Epidermal melanocyte (primary cell): ENCODE results near the gene FAR2.
"Not testable (repeated sequence)": the region's sequence is repeated elsewhere in the genome, so short reads cannot be mapped to it uniquely, and the experiment has no call there.

ENCODE experiments used
- DNase-seq: peaks from one replicate; pipeline ENCODE4 v3.0.0; 2011; ENCODE audit warnings: low spot score; ENCODE audit not compliant: insufficient read length

FAR2 gene

GRCh38 chr12:29152981-29153630, 4.0 kb downstream of the FAR2 start:
- DNase-seq = no peak

DNA sequence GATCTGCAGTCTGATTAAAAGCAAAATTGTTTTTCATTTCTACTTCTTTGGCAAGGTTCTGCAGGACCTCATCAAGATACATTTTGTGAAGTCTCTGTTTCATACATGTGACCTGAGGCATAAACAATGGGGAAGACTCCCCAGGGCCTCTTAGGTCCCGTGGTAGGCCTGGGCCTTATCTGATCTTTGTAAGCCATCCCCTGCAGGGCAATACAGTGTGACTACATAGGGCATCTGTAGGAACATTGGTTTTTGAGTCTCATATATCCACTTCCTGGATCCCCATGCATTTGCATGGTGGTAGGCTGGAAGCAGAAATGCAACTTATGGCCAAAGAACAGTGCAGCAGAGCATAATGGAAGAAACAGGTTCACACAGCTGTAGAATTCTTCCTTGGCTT, 6.0 kb downstream of the FAR2 start:
- no peak for DNase-seq

- DNase-seq = no peak
These were observed 8.4 kb downstream of the FAR2 start for GRCh38 chr12:29157486-29157946.

DNA sequence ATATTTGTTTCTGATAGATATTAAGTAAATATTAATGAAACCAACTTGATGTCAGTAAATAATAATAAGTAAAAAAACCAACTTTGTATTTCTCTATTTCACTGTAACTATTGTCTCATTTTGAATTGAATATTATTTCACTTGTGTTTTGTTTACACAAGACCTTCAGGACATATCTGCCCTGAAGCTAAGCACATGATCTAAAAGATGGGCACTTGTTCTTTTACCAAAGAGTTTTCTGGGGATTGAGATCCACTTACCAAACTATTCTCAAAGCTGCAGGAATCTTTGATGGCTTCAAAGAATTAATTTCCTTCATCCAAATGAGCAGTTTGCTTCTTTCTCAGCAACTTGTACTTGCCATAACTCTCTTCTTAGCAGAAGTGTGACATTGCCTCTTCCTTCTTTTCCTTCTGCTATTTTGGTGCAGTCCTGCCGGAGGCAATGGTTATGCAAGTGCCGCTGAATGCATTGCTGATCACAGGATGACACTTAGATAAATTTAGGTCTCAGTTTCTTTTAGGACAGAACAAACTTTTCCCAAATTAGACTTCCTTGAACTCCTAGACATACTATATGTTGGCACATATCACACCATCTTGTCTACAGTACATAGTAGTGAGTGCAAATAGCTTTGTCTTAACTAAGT, 9.2 kb downstream of the FAR2 start:
- DNase-seq = no peak

DNA sequence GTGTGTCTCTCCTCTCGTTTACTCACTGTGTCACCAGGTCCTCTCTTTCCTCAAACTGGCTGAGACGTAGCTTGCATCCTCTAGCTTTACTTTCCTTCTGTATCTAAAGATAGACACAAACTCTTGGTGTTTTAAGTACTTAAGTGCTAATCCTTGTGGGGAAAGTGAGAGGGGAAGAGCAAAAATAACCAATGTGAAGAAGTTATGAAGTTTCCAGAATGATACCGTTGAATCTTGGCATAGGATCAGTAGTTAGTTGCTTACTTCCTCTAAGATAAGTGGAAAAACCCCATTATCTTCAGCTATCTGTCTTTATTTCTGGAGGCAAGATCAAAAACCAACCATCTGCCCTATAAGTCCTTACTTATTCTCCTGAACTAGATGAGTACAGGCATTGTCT, 10.6 kb downstream of the FAR2 start:
- DNase-seq = no peak

DNA sequence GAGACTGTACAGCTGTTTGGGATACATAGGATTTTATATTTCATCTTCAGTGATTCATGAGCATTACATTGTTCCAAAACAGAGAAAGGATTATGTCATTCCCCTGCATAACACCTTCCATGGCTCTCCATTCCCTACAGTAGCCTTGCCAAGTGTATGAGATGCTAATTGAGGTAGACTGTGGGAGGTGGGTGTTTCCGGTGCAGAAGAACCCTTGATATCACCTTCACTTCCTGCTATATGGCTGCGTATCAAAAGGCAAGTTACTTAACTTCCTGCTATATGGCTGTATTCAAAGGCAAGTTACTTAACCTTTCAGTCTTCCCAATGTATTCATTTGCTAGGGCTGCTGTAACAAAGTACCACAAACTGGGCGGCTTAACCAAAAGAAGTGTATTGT, 11.2 kb downstream of the FAR2 start:
- DNase-seq = no peak

- no peak for DNase-seq
These were observed 14.1 kb downstream of the FAR2 start for GRCh38 chr12:29163146-29163545.

- DNase-seq = peak; percentile 48
These were observed 15.7 kb downstream of the FAR2 start for GRCh38 chr12:29164477-29165393.

- DNase-seq = no peak
These were observed 18.4 kb downstream of the FAR2 start for GRCh38 chr12:29167445-29167844.

GRCh38 chr12:29167988-29168387, 18.9 kb downstream of the FAR2 start:
- DNase-seq = no peak

- DNase-seq = not testable (repeated sequence)
These were observed 20.9 kb downstream of the FAR2 start for GRCh38 chr12:29169978-29170377.

DNA sequence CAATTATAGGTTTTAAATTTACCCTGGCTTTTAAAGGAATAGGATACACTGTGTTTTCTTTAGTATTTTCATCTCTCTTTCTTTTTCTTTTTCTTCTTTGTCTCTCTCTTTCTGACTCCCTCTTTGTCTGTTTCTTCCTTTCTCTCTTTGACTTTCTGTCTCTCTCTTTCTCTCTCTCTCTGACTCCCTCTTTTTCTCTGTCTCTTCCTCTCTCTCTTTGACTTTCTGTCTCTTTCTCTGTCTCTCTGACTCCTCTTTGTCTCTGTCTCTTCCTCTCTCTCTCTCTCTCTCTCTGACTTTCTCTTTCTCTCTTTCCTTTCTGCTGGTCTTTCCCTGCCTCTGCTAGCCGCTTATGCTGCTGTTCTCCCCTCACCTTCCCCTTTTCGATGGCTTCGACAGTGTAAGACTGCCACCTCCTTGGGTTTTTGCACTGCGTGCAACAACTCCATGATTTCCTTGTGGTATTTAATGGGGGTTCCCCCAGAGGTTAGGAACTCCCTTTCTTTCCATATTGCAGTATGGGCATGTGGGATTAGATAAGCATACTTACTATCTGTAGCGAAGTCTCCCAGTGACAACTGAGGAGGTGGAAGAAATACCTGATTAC, 21.5 kb downstream of the FAR2 start:
- DNase-seq = not testable (repeated sequence)

DNA sequence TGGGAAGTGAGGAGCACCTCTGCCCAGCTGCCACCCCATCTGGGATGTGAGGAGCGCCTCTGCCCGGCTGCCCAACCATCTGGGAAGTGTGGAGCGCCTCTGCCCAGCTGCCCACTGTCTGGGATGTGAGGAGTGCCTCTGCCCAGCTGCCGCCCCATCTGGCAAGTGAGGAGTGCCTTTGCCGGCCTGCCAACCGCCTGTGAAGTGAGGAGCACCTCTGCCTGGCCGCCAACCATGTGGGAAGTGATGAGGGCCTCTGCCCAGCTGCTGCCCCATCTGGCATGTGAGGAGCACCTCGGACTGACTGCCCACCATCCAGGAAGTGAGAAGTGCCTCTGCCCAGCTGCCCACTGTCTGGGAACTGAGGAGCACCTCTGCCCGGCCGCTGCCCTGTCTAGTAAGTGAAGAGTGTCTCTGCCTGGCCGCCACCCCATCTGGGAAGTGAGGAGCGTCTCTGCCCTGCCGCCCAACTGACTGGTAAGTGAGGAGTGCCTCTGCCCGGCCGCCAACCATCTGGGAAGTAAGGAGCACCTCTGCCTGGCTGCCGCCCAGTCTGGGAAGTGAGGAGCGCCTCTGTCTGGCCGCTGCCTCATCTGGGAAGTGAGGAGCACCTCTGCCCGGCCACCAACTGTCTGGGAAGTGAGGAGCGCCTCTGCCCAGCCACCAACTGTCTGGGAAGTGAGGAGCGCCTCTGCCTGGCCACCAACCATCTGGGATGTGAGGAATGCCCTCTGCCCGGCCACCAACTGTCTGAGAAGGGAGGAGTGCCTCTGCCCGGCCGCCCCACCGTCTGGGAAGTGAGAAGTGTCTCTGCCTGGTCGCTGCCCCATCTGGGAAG, 22.6 kb downstream of the FAR2 start:
- DNase-seq = no peak

DNA sequence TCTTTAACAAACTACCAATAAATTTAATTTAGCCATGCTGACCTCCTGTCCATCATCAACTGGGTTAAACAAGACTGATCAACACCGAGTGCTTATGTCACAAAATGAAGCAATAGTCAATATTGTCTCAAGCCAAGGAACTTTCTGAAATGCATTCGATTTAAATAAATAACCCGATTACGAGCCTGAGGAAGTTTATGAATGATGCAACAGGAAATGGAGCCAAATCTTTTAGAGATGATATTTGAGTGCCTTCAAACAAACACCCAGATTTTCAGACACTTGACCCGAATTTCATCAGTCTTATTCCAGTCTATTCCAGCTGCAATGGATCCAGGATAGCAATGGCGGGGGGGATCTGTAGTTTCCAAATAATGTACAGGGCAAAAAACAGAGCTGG, 27.9 kb downstream of the FAR2 start:
- DNase-seq = no peak

- not testable (repeated sequence) for DNase-seq
These were observed 33.2 kb downstream of the FAR2 start for GRCh38 chr12:29182247-29182646.

- no peak for DNase-seq
These were observed 38.7 kb downstream of the FAR2 start for GRCh38 chr12:29187756-29188155.

- DNase-seq = no peak
These were observed 42.3 kb downstream of the FAR2 start for GRCh38 chr12:29191267-29191850.

DNA sequence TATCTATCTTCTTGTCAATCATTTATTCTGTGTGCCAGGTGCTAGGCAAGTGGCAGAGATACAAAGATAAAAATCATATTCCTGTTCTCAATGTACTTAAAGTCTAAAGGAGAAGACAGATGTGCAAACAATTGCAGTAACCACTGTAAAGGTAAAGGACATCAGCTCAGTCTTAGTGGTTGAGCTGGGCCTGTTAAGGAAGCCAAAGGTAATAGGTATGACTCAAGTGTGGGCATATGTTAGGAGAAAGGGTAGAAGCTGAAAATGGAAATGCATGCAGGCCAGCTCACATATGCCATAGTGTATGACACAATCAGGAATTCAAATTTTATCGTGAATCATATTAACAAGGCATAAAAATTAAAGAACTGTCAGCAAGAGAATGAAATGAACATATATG, 49.8 kb downstream of the FAR2 start:
- no peak for DNase-seq

- no peak for DNase-seq
These were observed 51.5 kb downstream of the FAR2 start for GRCh38 chr12:29200586-29200985.

GRCh38 chr12:29201296-29201695, 52.2 kb downstream of the FAR2 start:
- no peak for DNase-seq
